DMS53 (cell line): ENCODE results near the gene UMAD1.
"Not testable (repeated sequence)": the region's sequence is repeated elsewhere in the genome, so short reads cannot be mapped to it uniquely, and the experiment has no call there.

Experiments used
- DNase-seq: peaks from one replicate; lab custom pipeline; 2025; lab: John Stamatoyannopoulos, UW

Gene UMAD1

GRCh38 chr7:7795630-7796121, 155.1 kb downstream of the UMAD1 start:
- peak; percentile 88 for DNase-seq

- peak; percentile 80 for DNase-seq
These were observed 158.0 kb downstream of the UMAD1 start for GRCh38 chr7:7798510-7798909.

GRCh38 chr7:7799138-7799537, 158.6 kb downstream of the UMAD1 start:
- peak; percentile 98 for DNase-seq

GRCh38 chr7:7802531-7802930, 162.0 kb downstream of the UMAD1 start:
- DNase-seq = peak; percentile 19

GRCh38 chr7:7803715-7804178, 163.2 kb downstream of the UMAD1 start:
- DNase-seq = peak; percentile 90

GRCh38 chr7:7804822-7805221, 164.3 kb downstream of the UMAD1 start:
- DNase-seq = peak; percentile 33

- peak; percentile 77 for DNase-seq
These were observed 165.1 kb downstream of the UMAD1 start for GRCh38 chr7:7805511-7806153.

- peak; percentile 95 for DNase-seq
These were observed 167.6 kb downstream of the UMAD1 start for GRCh38 chr7:7808156-7808555.

- peak; percentile 38 for DNase-seq
These were observed 168.1 kb downstream of the UMAD1 start for GRCh38 chr7:7808626-7809025.

GRCh38 chr7:7810380-7810779, 169.8 kb downstream of the UMAD1 start:
- no peak for DNase-seq

GRCh38 chr7:7810826-7811225, 170.3 kb downstream of the UMAD1 start:
- DNase-seq = no peak

GRCh38 chr7:7812112-7812511, 171.6 kb downstream of the UMAD1 start:
- peak; percentile 36 for DNase-seq

GRCh38 chr7:7815395-7815794, 174.8 kb downstream of the UMAD1 start:
- no peak for DNase-seq

GRCh38 chr7:7816084-7816483, 175.5 kb downstream of the UMAD1 start:
- DNase-seq = peak; percentile 25

GRCh38 chr7:7816816-7817536, 176.4 kb downstream of the UMAD1 start:
- peak; percentile 96 for DNase-seq

GRCh38 chr7:7817748-7818147, 177.2 kb downstream of the UMAD1 start:
- peak; percentile 80 for DNase-seq

GRCh38 chr7:7818179-7818578, 177.6 kb downstream of the UMAD1 start:
- not testable (repeated sequence) for DNase-seq

GRCh38 chr7:7819442-7820247, 179.1 kb downstream of the UMAD1 start:
- DNase-seq = no peak

GRCh38 chr7:7820409-7820808, 179.9 kb downstream of the UMAD1 start:
- no peak for DNase-seq

- no peak for DNase-seq
These were observed 180.4 kb downstream of the UMAD1 start for GRCh38 chr7:7820939-7821338.

- peak; percentile 18 for DNase-seq
These were observed 181.0 kb downstream of the UMAD1 start for GRCh38 chr7:7821517-7821916.

- not testable (repeated sequence) for DNase-seq
These were observed 184.7 kb downstream of the UMAD1 start for GRCh38 chr7:7825294-7825693.
